Measurements from ENCODE around the gene TMEM132E.
"Not testable (repeated sequence)": the region's sequence is repeated elsewhere in the genome, so short reads cannot be mapped to it uniquely, and the experiment has no call there.

TMEM132E gene

DNA sequence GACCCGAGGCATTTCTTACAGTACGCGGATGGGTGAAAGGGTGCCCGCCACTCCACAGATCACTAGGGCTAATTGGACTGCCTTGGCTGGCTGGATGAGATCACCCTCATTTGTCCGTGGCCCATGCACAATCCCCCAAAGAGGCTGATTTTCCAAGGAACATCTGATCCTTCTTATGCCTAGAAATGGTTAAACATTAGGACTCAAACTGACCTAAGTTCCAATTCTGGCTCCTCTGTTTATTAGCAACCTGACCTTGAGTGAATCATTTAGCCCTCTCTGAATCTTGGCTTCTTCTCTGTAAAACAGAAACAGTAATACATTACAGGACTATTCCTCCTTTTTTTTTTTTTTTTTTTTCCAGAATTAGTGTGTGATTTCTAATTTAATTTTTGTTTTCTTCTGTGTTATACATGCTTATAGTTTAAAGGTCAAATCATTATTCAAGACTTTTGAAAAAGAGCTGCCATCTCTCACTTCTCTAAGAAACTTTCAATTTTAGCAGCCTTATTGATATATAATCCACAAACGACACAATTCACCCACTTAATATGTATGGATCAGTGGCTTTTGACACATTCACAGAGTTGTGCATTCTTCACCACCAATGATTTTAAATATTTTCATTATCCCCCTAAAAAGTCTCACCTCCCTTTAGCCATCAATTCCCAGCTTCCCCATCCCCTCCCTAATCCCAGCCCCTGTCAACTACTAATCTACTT is 45.4 kb upstream of the TMEM132E start:
- TF ChIP-seq, protein P1, sequence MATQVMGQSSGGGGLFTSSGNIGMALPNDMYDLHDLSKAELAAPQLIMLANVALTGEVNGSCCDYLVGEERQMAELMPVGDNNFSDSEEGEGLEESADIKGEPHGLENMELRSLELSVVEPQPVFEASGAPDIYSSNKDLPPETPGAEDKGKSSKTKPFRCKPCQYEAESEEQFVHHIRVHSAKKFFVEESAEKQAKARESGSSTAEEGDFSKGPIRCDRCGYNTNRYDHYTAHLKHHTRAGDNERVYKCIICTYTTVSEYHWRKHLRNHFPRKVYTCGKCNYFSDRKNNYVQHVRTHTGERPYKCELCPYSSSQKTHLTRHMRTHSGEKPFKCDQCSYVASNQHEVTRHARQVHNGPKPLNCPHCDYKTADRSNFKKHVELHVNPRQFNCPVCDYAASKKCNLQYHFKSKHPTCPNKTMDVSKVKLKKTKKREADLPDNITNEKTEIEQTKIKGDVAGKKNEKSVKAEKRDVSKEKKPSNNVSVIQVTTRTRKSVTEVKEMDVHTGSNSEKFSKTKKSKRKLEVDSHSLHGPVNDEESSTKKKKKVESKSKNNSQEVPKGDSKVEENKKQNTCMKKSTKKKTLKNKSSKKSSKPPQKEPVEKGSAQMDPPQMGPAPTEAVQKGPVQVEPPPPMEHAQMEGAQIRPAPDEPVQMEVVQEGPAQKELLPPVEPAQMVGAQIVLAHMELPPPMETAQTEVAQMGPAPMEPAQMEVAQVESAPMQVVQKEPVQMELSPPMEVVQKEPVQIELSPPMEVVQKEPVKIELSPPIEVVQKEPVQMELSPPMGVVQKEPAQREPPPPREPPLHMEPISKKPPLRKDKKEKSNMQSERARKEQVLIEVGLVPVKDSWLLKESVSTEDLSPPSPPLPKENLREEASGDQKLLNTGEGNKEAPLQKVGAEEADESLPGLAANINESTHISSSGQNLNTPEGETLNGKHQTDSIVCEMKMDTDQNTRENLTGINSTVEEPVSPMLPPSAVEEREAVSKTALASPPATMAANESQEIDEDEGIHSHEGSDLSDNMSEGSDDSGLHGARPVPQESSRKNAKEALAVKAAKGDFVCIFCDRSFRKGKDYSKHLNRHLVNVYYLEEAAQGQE (IDR thresholded peaks at IDR 0.05; ENCODE audit: insufficient replicate concordance, low read depth): no peak
- TF ChIP-seq POLR2AphosphoS5 (IDR thresholded peaks at IDR 0.05; ENCODE audit: low read depth): no peak
- Histone ChIP-seq H3K27ac (replicated peaks) (no peak overlapping the region), H3K27me3 (ENCODE audit: insufficient read depth, poor library complexity, severe bottlenecking) (peaks cover 4% of the 10 kb centered on the region), H3K4me3 (replicated peaks; ENCODE audit: insufficient read depth, low read length) (no peak overlapping the region)
- no peak for DNase-seq (ENCODE audit: low read depth in 1 of 2, low spot score in 1 of 2)

DNA sequence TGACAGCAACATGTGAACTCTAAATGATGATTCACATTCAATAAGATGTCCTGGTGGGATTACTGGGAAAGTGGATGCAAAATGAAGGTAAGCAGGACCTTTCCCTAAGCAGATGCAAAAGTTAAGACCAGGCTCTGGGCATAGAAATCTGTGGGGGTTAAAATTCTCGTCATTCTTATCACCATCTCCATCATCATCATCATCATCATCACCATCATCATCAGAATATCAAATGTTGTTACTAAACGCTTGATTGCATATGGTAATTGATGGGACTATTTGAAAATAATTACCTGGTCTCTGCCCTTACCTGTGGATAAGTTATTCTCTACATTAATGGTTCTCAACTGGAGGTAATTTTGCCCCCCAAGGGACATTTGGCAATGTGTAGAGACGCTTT is 41.9 kb upstream of the TMEM132E start:
- peaks cover 9% of the 10 kb centered on the region for H3K27me3 ChIP-seq (ENCODE audit: insufficient read depth, poor library complexity, severe bottlenecking)
- H3K4me3 ChIP-seq (replicated peaks; ENCODE audit: insufficient read depth, low read length): no peak overlapping the region
- TF ChIP-seq, protein P2, sequence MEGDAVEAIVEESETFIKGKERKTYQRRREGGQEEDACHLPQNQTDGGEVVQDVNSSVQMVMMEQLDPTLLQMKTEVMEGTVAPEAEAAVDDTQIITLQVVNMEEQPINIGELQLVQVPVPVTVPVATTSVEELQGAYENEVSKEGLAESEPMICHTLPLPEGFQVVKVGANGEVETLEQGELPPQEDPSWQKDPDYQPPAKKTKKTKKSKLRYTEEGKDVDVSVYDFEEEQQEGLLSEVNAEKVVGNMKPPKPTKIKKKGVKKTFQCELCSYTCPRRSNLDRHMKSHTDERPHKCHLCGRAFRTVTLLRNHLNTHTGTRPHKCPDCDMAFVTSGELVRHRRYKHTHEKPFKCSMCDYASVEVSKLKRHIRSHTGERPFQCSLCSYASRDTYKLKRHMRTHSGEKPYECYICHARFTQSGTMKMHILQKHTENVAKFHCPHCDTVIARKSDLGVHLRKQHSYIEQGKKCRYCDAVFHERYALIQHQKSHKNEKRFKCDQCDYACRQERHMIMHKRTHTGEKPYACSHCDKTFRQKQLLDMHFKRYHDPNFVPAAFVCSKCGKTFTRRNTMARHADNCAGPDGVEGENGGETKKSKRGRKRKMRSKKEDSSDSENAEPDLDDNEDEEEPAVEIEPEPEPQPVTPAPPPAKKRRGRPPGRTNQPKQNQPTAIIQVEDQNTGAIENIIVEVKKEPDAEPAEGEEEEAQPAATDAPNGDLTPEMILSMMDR (IDR thresholded peaks at IDR 0.05; ENCODE audit: insufficient read depth, low read length): no peak
- TF ChIP-seq POLR2AphosphoS5 (IDR thresholded peaks at IDR 0.05; ENCODE audit: low read depth): no peak
- no peak for TF ChIP-seq SPI1 (IDR thresholded peaks at IDR 0.05; ENCODE audit: borderline replicate concordance, low read depth)
- no peak for TF ChIP-seq GABPA (IDR thresholded peaks at IDR 0.05; ENCODE audit: low read depth)
- TF ChIP-seq, protein P1 (IDR thresholded peaks at IDR 0.05; ENCODE audit: insufficient replicate concordance, low read depth): no peak

DNA sequence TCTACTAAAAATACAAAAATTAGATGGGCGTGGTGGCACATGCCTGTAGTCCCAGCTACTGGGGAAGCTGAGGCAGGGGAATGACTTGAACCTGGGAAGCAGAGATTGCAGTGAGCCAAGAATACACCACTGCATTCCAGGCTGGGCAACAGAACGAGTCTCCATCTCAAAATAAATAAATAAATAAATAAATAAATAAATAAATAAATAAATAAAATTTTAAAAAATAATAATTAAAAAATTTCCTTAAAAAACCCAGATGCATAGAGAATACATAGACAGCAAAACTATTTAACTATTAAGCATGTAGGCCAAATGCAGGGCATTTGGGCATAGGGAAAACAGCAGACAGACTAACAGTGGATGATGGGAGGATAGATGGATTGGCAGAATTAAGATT is 40.8 kb upstream of the TMEM132E start:
- H3K27me3 ChIP-seq (ENCODE audit: insufficient read depth, poor library complexity, severe bottlenecking); H3K27ac ChIP-seq (replicated peaks); H3K4me3 ChIP-seq (replicated peaks; ENCODE audit: insufficient read depth, low read length); DNase-seq (ENCODE audit: low read depth in 1 of 2, low spot score in 1 of 2): not testable (repeated sequence)

More for the DNA sequence above, 41.9 kb upstream of the TMEM132E start:
- DNase-seq (ENCODE audit: low read depth in 1 of 2, low spot score in 1 of 2): no peak
- no peak overlapping the region for H3K27ac ChIP-seq (replicated peaks)

DNA sequence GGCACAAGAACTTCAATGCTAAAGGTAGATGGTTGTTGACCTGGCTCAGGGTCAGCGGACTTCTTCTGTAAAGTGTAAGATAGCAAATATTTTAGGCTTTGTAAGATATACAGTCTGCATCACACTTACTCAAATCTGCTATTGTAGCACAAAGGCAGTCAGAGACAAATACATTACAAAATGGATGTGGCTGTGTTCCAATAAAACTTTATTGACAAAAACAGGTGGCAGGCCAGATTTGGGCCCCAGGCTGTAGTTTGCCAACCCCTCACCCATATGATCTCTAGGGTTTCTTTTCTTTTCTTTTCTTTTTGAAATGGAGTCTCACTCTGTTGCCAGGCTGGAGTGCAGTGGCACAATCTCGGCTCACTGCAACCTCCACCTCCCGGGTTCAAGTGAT is 39.5 kb upstream of the TMEM132E start:
- DNase-seq (ENCODE audit: low read depth in 1 of 2, low spot score in 1 of 2): no peak
- TF ChIP-seq SPI1 (IDR thresholded peaks at IDR 0.05; ENCODE audit: borderline replicate concordance, low read depth): no peak
- no peak for TF ChIP-seq POLR2AphosphoS5 (IDR thresholded peaks at IDR 0.05; ENCODE audit: low read depth)
- TF ChIP-seq, protein P2 (IDR thresholded peaks at IDR 0.05; ENCODE audit: insufficient read depth, low read length): no peak
- no peak for TF ChIP-seq GABPA (IDR thresholded peaks at IDR 0.05; ENCODE audit: low read depth)
- TF ChIP-seq, protein P1 (IDR thresholded peaks at IDR 0.05; ENCODE audit: insufficient replicate concordance, low read depth): no peak
- no peak overlapping the region for H3K4me3 ChIP-seq (replicated peaks; ENCODE audit: insufficient read depth, low read length)
- peaks cover 5% of the 10 kb centered on the region for H3K27me3 ChIP-seq (ENCODE audit: insufficient read depth, poor library complexity, severe bottlenecking)
- no peak overlapping the region for H3K27ac ChIP-seq (replicated peaks)

Data from HL-60 (cell line).